ENCODE results near the gene ANKRD30B.
"Not testable (repeated sequence)": the region's sequence is repeated elsewhere in the genome, so short reads cannot be mapped to it uniquely, and the experiment has no call there.

Gene ANKRD30B

GRCh38 chr18:14747513-14748474, at the start of gene ANKRD30B:
Gene ANKRD30B, plus strand, starts transcription at chr18:14748172. Its CDS starts 248 bp downstream, at chr18:14748420.
- no peak for DNase-seq (ENCODE audit: low read depth in 2 of 2)

DNA sequence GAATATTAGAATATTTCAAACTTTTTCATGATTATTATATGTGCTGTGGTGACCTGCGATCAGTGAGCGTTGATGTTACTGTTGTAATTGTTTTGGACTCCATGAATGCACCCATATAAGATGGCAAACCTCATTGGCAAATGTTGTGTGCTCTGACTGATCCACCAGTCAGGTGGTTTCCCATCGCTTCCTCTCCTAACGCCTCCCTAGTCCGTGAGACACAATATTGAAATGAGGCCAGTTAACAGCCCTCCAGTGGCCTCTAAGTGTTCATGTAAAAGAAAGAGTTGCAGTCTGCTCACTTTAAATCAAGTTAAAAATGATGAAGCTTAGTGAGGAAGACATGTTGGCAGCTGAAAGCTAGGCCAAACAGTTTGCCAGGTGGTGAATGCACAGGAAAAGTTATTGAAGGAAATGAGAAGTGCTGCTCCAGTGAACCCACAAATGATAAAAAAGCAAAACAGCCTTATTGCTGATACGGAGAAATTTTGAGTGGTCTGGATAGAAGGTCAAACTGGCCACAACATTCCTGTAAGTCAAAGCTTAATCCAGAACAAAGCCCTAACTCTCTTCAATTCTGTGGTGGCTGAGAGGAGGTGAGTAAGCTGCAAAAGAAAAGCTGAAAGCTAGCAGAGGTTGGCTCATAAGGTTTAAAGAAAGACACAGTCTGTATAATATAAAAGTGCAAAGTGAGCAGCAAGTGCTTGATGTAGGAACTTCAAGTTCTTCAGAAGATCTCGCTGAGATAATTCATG, 46.5 kb upstream of the ANKRD30B start:
- not testable (repeated sequence) for DNase-seq (ENCODE audit: low read depth in 2 of 2)

- DNase-seq (ENCODE audit: low read depth in 2 of 2): not testable (repeated sequence)
Observed at GRCh38 chr18:14709761-14710160, 38.2 kb upstream of the ANKRD30B start.

GRCh38 chr18:14721569-14721968, 26.4 kb upstream of the ANKRD30B start:
- not testable (repeated sequence) for DNase-seq (ENCODE audit: low read depth in 2 of 2)

DNA sequence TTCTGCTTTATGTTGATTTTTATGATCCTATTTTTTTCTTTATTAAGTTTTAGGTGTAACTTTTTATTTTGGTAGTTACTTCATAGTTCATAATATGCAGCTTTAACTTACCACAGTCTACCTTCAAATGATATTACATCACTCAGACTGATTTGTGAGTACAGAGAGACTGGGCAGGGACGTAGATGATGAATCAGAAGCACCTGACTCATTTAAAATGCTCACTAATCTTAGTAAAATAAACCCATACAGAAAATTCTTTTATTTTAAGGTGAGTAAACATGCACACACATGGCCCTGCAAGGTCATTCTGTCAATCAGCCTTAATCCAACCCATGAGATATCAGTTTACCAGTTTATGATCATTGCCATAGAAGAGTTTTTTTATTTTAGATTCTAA, 8.9 kb upstream of the ANKRD30B start:
- not testable (repeated sequence) for DNase-seq (ENCODE audit: low read depth in 2 of 2)

DNA sequence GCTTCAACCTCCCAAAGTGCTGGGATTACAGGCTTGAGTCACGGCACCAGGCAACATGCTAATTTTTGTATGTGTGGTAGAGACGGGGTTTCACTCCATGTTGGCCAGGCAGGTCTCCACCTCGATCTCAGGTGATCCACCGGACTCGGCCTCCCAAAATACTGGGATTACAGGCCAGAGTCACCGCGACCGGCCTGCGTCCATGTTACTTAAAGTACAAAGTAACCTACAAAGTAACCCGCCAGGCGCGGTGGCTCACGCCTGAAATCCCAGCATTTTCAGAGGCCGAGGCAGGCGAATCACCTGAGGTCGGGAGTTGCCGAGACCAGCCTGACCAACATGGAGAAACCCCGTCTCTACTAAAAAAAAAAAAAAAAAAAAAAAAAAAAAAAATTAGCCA, 1.1 kb upstream of the ANKRD30B start:
- no peak for DNase-seq (ENCODE audit: low read depth in 2 of 2)

DNA sequence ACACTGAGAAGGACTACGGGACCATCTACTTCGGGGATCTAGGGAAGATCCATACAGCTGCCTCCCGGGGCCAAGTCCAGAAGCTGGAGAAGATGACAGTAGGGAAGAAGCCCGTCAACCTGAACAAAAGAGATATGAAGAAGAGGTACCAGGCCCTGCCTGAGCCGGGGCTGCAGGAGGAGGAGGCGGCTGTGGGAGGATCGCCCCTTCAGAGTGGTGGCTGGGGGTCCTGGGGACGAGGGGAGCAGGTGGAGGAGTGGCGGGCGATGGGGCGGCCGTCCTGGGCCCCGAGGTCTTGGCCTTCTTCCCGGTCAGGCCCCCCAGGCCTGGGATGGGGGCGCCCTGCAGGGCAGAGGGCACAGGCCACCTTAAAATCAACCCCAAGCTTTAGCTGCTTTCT, 524 bp downstream of the ANKRD30B start:
- no peak for DNase-seq (ENCODE audit: low read depth in 2 of 2)

DNA sequence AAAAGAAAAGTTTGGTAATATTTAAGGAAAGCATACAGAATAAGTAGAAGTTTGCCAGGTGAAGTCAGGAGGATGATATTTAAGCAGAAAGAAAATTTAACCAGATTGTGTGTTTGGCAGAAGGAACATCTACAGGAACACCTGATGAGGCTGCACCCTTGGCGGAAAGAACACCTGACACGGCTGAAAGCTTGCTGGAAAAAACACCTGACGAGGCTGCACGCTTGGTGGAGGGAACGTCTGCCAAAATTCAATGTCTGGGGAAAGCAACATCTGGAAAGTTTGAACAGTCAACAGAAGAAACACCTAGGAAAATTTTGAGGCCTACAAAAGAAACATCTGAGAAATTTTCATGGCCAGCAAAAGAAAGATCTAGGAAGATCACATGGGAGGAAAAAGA, 15.6 kb downstream of the ANKRD30B start:
- DNase-seq (ENCODE audit: low read depth in 2 of 2): not testable (repeated sequence)

DNA sequence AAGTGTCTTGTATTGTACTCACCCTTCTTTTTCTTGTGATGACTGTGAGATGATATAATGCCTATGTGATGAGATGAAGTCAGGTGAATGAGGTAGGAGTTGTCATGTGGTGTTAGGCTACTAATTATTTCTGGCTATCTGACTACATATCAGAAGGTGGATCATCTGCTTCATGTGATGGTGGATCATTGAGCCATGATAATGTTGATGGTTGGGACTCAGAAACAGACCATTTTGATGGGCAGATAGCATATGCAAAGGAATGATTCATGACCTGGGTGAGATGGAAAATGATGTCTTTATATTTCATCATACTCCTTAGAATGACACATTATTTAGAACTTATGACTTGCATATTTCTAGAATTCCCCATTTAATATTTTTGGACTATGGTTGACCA, 19.5 kb downstream of the ANKRD30B start:
- DNase-seq (ENCODE audit: low read depth in 2 of 2): no peak

DNA sequence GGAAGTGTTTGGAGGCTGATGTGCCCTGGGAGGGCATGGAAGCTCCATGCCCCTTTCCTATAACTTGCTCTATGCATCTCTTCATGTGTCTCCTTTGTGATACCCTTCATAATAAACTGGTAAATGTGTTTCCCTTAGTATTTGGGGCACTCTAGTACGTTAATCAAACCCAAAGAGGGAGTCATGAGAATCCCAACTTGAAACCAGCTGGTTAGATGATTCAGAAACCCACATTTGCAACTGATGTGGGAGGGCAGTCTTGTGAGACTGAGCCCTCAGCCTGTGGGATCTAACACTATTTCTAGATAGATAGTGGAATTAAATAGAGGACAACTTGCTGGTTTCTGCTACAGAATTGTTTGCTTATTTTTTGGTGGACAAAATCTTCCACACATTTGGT, 20.3 kb downstream of the ANKRD30B start:
- no peak for DNase-seq (ENCODE audit: low read depth in 2 of 2)

- no peak for DNase-seq (ENCODE audit: low read depth in 2 of 2)
Observed at GRCh38 chr18:14769381-14769780, 21.4 kb downstream of the ANKRD30B start.

GRCh38 chr18:14776801-14777200, 28.8 kb downstream of the ANKRD30B start:
- no peak for DNase-seq (ENCODE audit: low read depth in 2 of 2)

GRCh38 chr18:14781671-14782070, 33.7 kb downstream of the ANKRD30B start:
- no peak for DNase-seq (ENCODE audit: low read depth in 2 of 2)

DNA sequence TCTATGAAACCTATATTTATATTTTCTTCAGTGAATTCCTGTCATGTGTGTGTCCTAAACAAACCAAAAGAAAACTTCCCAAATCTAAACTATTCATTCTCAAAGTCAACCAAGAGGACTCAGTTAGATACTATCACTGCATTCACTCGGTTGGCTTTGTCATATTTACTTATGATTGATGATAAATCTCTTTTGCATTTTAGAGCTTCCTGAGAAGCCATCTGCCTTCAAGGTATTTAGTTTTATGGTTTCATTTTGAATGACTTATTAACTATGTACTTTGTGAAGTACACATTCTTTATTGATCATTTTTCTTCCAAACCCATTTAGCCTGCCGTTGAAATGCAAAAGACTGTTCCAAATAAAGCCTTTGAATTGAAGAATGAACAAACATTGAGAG, 36.2 kb downstream of the ANKRD30B start:
- no peak for DNase-seq (ENCODE audit: low read depth in 2 of 2)

- DNase-seq (ENCODE audit: low read depth in 2 of 2): not testable (repeated sequence)
Observed at GRCh38 chr18:14796876-14797275, 48.9 kb downstream of the ANKRD30B start.

DNA sequence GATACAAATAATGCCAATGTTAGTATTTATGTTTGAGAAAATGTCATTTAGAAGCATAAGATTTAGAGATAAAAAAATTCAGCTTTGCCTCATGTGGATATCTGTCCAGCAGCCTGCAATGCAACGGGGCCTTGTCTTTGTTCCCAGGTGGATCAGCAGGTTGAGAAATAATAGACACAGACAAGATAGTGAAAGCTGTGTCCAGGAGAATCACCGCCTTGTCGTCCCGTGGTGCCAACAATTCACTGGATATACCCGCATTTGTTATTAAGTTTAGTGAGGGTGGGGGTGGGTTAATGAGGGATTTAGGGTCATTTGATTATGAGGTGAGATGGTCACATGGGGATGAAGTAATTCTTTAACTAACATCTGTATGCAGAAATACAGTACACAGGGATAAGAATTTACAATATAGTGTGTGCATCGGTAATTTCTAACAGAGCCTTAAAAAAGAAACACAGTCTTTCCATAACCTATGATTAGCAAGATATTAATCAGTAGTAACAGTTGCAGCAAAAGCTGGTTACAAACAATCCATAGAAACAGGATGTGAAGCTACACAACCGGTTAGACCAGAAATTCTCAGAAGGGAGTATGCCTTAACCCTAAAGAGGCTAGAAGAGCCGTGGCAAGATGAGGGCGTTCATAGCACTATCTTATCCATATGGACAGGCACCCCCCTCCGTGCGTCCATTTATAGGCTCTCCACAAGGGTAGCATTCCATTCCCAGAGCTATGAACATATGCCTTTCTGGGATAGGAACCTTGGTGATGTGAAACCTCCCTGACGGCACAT, 50.2 kb downstream of the ANKRD30B start:
- not testable (repeated sequence) for DNase-seq (ENCODE audit: low read depth in 2 of 2)

GRCh38 chr18:14811081-14811480, 63.1 kb downstream of the ANKRD30B start:
- not testable (repeated sequence) for DNase-seq (ENCODE audit: low read depth in 2 of 2)

DNA sequence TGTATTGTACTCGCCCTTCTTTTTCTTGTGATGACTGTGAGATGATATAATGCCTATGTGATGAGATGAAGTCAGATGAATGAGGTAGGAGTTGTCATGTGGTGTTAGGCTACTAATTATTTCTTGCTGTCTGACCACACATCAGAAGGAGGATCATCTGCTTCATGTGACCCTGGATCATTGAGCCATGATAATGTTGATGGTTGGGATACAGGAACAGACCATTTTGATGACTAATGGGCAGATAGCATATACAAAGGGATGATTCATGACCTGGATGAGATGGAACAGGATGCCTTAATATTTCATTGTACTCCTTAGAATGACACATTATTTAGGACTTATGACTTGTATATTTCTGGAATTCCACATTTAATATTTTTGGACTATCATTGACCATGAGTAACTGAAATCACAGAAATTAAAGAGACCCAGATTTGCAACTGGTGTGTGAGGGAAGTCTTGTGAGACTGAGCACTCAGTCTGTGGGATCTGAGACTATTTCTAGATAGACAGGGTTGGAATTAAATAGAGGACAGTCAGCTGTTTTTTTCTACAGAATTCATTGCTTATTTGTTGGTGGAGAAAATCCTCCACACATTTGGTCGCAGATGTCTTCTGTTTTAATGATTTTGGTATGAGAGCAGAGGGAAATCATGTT, 79.1 kb downstream of the ANKRD30B start:
- not testable (repeated sequence) for DNase-seq (ENCODE audit: low read depth in 2 of 2)

- DNase-seq (ENCODE audit: low read depth in 2 of 2): not testable (repeated sequence)
Observed at GRCh38 chr18:14841607-14842006, 93.6 kb downstream of the ANKRD30B start.

DNA sequence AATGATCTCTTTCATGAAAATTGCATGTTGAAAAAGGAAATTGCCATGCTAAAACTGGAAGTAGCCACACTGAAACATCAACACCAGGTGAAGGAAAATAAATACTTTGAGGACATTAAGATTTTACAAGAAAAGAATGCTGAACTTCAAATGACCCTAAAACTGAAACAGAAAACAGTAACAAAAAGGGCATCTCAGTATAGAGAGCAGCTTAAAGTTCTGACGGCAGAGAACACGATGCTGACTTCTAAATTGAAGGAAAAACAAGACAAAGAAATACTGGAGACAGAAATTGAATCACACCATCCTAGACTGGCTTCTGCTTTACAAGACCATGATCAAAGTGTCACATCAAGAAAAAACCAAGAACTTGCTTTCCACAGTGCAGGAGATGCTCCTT, 103.6 kb downstream of the ANKRD30B start:
- not testable (repeated sequence) for DNase-seq (ENCODE audit: low read depth in 2 of 2)

DNA sequence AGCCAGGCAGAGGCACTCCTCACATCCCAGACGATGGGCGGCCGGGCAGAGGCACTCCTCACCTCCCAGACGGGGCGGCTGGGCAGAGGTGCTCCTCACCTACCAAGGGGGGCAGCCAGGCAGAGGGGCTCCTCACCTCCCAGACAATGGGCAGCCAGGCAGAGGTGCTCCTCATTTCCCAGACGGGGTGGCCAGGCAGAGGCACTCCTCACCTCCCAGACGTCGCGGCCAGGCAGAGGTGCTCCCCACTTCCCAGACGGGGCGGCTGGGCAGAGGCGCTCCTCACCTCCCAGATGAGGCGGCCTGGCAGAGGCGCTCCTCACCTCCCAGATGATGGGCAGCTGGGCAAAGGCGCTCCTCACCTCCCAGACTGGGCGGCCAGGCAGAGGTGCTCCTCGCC, 107.7 kb downstream of the ANKRD30B start:
- not testable (repeated sequence) for DNase-seq (ENCODE audit: low read depth in 2 of 2)

Measured in stimulated activated CD8-positive, alpha-beta memory T cell treated with anti-CD3 and anti-CD28 coated beads, Interleukin-7, amount 100 ng/mL, for 4 hours (primary cell).